Parathyroid adenoma (tissue), 2 donors: ENCODE data around the gene TTL.

Experiments
- H2AFZ ChIP-seq: fragments of 300-600 bp; sonication (generic); one replicate; pipeline ENCODE4 v1.7.0; 2017; ENCODE audit warnings: antibody characterized with exemption, mild to moderate bottlenecking
- H3K27ac ChIP-seq: fragments of 300-600 bp; sonication (generic); one replicate; pipeline ENCODE4 v1.7.0; 2017
- H3K27me3 ChIP-seq: fragments of 300-600 bp; sonication (generic); one replicate; pipeline ENCODE4 v1.7.0; 2017; ENCODE audit warnings: low read length; ENCODE audit not compliant: control insufficient read depth, insufficient read depth
- H3K36me3 ChIP-seq: fragments of 300-600 bp; sonication (generic); one replicate; pipeline ENCODE4 v1.7.0; 2017; ENCODE audit warnings: low read length; ENCODE audit not compliant: control insufficient read depth, insufficient read depth
- H3K4me1 ChIP-seq: fragments of 300-600 bp; sonication (generic); one replicate; pipeline ENCODE4 v1.7.0; 2017; ENCODE audit warnings: control low read depth
- H3K4me2 ChIP-seq: fragments of 300-600 bp; sonication (generic); one replicate; pipeline ENCODE4 v1.7.0; 2017; ENCODE audit warnings: low read length
- H3K4me3 ChIP-seq: fragments of 300-600 bp; sonication (generic); one replicate; pipeline ENCODE4 v1.7.0; 2017; ENCODE audit warnings: low read depth, low read length
- H3K79me2 ChIP-seq: fragments of 300-600 bp; sonication (generic); one replicate; pipeline ENCODE4 v1.7.0; 2017; ENCODE audit warnings: control low read depth
- H3K9ac ChIP-seq: fragments of 300-600 bp; sonication (generic); one replicate; pipeline ENCODE4 v1.7.0; 2017; ENCODE audit warnings: mild to moderate bottlenecking
- H3K9me3 ChIP-seq: fragments of 300-600 bp; sonication (generic); one replicate; pipeline ENCODE4 v1.7.0; 2017; ENCODE audit warnings: low read length; ENCODE audit not compliant: control insufficient read depth
- TF ChIP-seq, protein P1 (sequence below): fragments of 300-600 bp; sonication (generic); IDR thresholded peaks from one replicate; pipeline ENCODE4 v1.7.0; 2017; ENCODE audit warnings: antibody characterized with exemption, mild to moderate bottlenecking
- donor health status: primary hyperparathyroidism.

The TTL gene

DNA sequence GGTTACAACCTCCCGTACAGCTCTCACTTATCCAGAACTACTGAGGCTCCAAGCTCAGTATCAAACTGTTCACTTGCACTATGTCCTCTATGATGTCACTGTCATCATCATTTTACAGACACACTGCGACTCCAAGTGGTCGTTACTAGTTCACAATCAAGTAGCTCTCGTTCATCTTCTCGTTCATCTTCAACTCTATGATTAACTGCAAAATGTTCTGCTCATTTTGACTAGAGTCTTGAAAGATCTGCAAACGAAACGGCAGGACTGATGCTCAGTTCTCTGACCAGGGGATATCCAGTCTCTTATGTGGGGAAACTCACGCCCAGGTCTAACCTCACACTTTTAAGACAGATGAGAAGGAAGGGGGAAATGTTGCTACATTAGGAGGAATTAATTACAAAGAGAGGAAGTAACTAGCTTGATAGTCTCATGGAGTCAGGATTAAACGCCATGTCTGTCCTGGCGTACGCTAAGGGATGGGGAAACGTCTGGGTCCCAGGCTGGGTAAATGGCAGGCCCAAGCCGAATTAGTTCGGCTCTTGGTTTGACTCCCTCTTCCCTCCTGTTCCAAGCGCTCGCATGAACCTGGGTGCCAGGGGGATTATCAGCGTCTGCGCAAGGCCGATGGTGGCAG lies 101.7 kb downstream of the TTL start:
- TF ChIP-seq, protein P1, sequence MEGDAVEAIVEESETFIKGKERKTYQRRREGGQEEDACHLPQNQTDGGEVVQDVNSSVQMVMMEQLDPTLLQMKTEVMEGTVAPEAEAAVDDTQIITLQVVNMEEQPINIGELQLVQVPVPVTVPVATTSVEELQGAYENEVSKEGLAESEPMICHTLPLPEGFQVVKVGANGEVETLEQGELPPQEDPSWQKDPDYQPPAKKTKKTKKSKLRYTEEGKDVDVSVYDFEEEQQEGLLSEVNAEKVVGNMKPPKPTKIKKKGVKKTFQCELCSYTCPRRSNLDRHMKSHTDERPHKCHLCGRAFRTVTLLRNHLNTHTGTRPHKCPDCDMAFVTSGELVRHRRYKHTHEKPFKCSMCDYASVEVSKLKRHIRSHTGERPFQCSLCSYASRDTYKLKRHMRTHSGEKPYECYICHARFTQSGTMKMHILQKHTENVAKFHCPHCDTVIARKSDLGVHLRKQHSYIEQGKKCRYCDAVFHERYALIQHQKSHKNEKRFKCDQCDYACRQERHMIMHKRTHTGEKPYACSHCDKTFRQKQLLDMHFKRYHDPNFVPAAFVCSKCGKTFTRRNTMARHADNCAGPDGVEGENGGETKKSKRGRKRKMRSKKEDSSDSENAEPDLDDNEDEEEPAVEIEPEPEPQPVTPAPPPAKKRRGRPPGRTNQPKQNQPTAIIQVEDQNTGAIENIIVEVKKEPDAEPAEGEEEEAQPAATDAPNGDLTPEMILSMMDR: no peak
- H3K9ac ChIP-seq: no peak overlapping the region
- H3K4me2 ChIP-seq: peak overlapping the region; percentile 75
- H2AFZ ChIP-seq: peak overlapping the region; percentile 100
- peak overlapping the region; percentile 90 for H3K4me3 ChIP-seq
- no peaks in the 10 kb centered on the region for H3K9me3 ChIP-seq
- no peaks in the 10 kb centered on the region for H3K36me3 ChIP-seq
- H3K27me3 ChIP-seq: no peaks in the 10 kb centered on the region
- H3K27ac ChIP-seq: peak overlapping the region; percentile 92
- peaks cover 2% of the 10 kb centered on the region for H3K79me2 ChIP-seq
- H3K4me1 ChIP-seq: peaks cover 7% of the 10 kb centered on the region

DNA sequence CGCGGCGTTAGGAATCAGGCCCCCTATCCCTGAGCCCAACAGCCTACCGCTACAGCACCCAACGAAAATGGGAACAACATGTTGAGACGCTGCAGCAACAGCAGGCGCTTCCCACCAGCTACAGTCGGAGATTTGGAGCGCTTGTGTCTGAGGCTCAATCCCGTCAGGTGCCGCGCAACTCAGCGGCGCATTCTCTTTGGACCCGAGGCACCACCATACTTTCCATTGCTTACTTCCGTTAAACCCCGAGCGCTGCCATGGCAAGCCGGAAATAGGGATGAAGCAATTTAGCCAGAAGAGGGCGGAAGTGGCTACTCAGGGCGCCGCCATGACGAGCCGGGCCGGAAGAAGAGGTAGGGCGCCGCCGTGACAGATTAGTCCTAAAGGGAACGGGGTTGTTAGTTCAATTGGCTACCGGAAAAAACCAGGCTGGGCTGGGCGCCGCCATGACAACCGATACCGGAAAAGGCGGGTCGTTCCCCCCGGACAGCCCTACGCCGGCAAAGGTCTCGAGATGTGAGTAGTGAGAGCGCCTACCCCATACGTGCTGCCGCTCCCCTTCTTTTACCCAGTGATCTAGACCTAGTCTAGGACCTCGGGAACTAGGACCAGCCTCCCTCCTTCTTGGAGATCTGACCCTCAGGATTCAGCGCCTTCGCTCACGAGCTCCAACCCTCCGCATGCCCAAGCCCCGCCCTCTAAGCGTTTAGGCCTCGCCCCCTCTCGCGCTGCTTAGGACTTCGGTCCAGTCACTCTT lies 102.4 kb downstream of the TTL start, which contains the start of gene CHCHD5:
CHCHD5 (plus strand) TSS at position 476 of the 757 bp plus-strand sequence; CDS start at position 515, 39 bp downstream.
- Histone ChIP-seq H3K4me1 (peaks cover 7% of the 10 kb centered on the region), H3K4me2 (peak within 1 kb of the TSS; percentile 75), H3K4me3 (peak within 1 kb of the TSS; percentile 90), H3K9me3 (no peaks in the 10 kb centered on the region), H2AFZ (peak within 1 kb of the TSS; percentile 100), H3K27me3 (no peaks in the 10 kb centered on the region), H3K27ac (peak within 1 kb of the TSS; percentile 92), H3K9ac (no peak within 1 kb of the TSS), H3K36me3 (no peaks in the 10 kb centered on the region), H3K79me2 (peaks cover 2% of the 10 kb centered on the region)
- TF ChIP-seq, protein P1: peak; percentile 44

- H3K36me3 ChIP-seq: no peaks in the 10 kb centered on the region
- H3K9me3 ChIP-seq: no peaks in the 10 kb centered on the region
- H3K79me2 ChIP-seq: peaks cover 2% of the 10 kb centered on the region
- H3K4me2 ChIP-seq: peak overlapping the region; percentile 75
- TF ChIP-seq, protein P1: no peak
- H2AFZ ChIP-seq: peak overlapping the region; percentile 100
- H3K27me3 ChIP-seq: no peaks in the 10 kb centered on the region
- peaks cover 7% of the 10 kb centered on the region for H3K4me1 ChIP-seq
- peak overlapping the region; percentile 92 for H3K27ac ChIP-seq
- H3K4me3 ChIP-seq: peak overlapping the region; percentile 90
- no peak overlapping the region for H3K9ac ChIP-seq
Observed at GRCh38 chr2:112584891-112585250, 102.9 kb downstream of the TTL start.

GRCh38 chr2:112585400-112585799 lies 103.4 kb downstream of the TTL start:
- peak overlapping the region; percentile 90 for H3K4me3 ChIP-seq
- TF ChIP-seq, protein P1: no peak
- H3K27me3 ChIP-seq: no peaks in the 10 kb centered on the region
- H3K4me2 ChIP-seq: peak overlapping the region; percentile 75
- H3K79me2 ChIP-seq: peaks cover 2% of the 10 kb centered on the region
- H3K9ac ChIP-seq: no peak overlapping the region
- H3K27ac ChIP-seq: no peak overlapping the region
- peaks cover 7% of the 10 kb centered on the region for H3K4me1 ChIP-seq
- peak overlapping the region; percentile 100 for H2AFZ ChIP-seq
- H3K9me3 ChIP-seq: no peaks in the 10 kb centered on the region
- no peaks in the 10 kb centered on the region for H3K36me3 ChIP-seq
